Natural killer cell (primary cell): ENCODE measurements around the gene KCNH1. TPM values are rescaled to one million over a fixed set of nuclear protein-coding genes. Genes with fewer than 3 reads are reported as not detected.

Experiments
- ATAC-seq, 3 donors: fragments of 150-1000 bp in 2 of 3; fragments of 200-7000 bp in 1 of 3; cut with Tn5 transposase; 1 replicate in 1 of 3; 2 replicates in 2 of 3; pipeline ENCODE4 v1.10.0; 2021; ENCODE audit warnings: mild to moderate bottlenecking in 2 of 3, moderate library complexity in 2 of 3
- DNase-seq, 2 donors: peaks; one replicate each; pipeline versions ENCODE4 v3.0.0 to v3.0.0-alpha.2; 2013 to 2021; ENCODE audit warnings: mixed read lengths in 1 of 2
- H3K27ac ChIP-seq: one replicate; pipeline ENCODE4 v1.5.1; 2013; ENCODE audit warnings: mild to moderate bottlenecking, low read length
- H3K27me3 ChIP-seq: one replicate; pipeline ENCODE4 v1.6.1; 2013; ENCODE audit warnings: low read length; ENCODE audit not compliant: control insufficient read depth, insufficient read depth
- H3K36me3 ChIP-seq: one replicate; pipeline ENCODE4 v1.6.1; 2013; ENCODE audit warnings: low read length; ENCODE audit not compliant: control insufficient read depth, insufficient read depth
- H3K4me1 ChIP-seq: one replicate; pipeline ENCODE4 v1.6.1; 2013; ENCODE audit warnings: low read length; ENCODE audit not compliant: control insufficient read depth, insufficient read depth
- H3K4me3 ChIP-seq: one replicate; pipeline ENCODE4 v1.5.1; 2013; ENCODE audit warnings: low read length
- H3K9me3 ChIP-seq: one replicate; pipeline ENCODE4 v1.6.1; 2013; ENCODE audit warnings: low read length; ENCODE audit not compliant: control insufficient read depth, insufficient read depth
- H3K27ac Mint-ChIP-seq, 2 donors: one replicate each; pipeline ENCODE4 v1.8.0; 2022; ENCODE audit warnings: mild to moderate bottlenecking in 2 of 2, mixed read lengths in 2 of 2, moderate library complexity in 1 of 2
- H3K27me3 Mint-ChIP-seq, 2 donors: one replicate each; pipeline ENCODE4 v1.8.0; 2022; ENCODE audit warnings: low read depth in 2 of 2, mixed read lengths in 2 of 2
- H3K36me3 Mint-ChIP-seq: one replicate; pipeline ENCODE4 v1.8.0; 2022; ENCODE audit warnings: mixed read lengths
- H3K4me1 Mint-ChIP-seq, 2 donors: one replicate each; pipeline ENCODE4 v1.8.0; 2022; ENCODE audit warnings: mixed read lengths in 2 of 2
- H3K4me3 Mint-ChIP-seq: one replicate; pipeline ENCODE4 v1.8.0; 2022; ENCODE audit warnings: mild to moderate bottlenecking, moderate library complexity, mixed read lengths
- H3K9me3 Mint-ChIP-seq, 2 donors: one replicate each; pipeline ENCODE4 v1.8.0; 2022; ENCODE audit warnings: mixed read lengths in 2 of 2
- CTCF ChIP-seq: fragments of 200-600 bp; IDR thresholded peaks from one replicate; pipeline ENCODE4 v1.8.0; 2022; ENCODE audit warnings: antibody characterized with exemption
- WGBS: methylation state at CpG from one replicate; pipeline ENCODE4 v1.1.7; 2013; ENCODE audit warnings: missing lambda C conversion rate; ENCODE audit not compliant: insufficient coverage; 5-methylcytosine and 5-hydroxymethylcytosine counted together
- intact Hi-C: fragments of 100-400 bp; cut with micrococcal nuclease; formaldehyde crosslinking; loops from one replicate; pipeline ENCODE4 v1.14.2; 2022
- total RNA-seq, 4 donors: library from RNA; stranded (reverse); fragments of 120-200 nt in 1 of 4; gene quantifications; one replicate each; pipeline versions ENCODE4 v1.2.3 to v1.2.4, GENCODE V29; 2013 to 2022

The KCNH1 gene
- total RNA-seq, 3 donors from 2014 or later (not counting 1 experiment from before 2014, with no cell fraction given): not detected

- H3K4me1 Mint-ChIP-seq: no peaks in the 10 kb centered on the region
- H3K27ac ChIP-seq: no peak overlapping the region
These were observed 319.4 kb downstream of the KCNH1 start for GRCh38 chr1:210814382-210815123.

GRCh38 chr1:210801501-210801900, 332.4 kb downstream of the KCNH1 start:
- 94% methylated on average over 4 of the region's 4 CpGs for WGBS
- no peaks in the 10 kb centered on the region for H3K36me3 Mint-ChIP-seq
- H3K4me3 ChIP-seq: no peak overlapping the region

More at GRCh38 chr1:210814382-210815123, 319.4 kb downstream of the KCNH1 start:
- intact Hi-C loops: no loop called here
- no peak for ATAC-seq
- H3K4me3 Mint-ChIP-seq: no peak overlapping the region
- Histone ChIP-seq H3K27me3 (no peaks in the 10 kb centered on the region), H3K36me3 (no peaks in the 10 kb centered on the region), H3K4me3 (no peak overlapping the region), H3K9me3 (no peaks in the 10 kb centered on the region), H3K4me1 (no peaks in the 10 kb centered on the region)
- peaks cover 0 to 8% of the 10 kb centered on the region in 2 donors for H3K27me3 Mint-ChIP-seq
- H3K27ac Mint-ChIP-seq: no peak overlapping the region
- no peak for TF ChIP-seq CTCF
- H3K36me3 Mint-ChIP-seq: no peaks in the 10 kb centered on the region
- peaks cover 0 to 3% of the 10 kb centered on the region in 2 donors for H3K9me3 Mint-ChIP-seq
- DNase-seq: no peak

GRCh38 chr1:210800756-210801155, 333.2 kb downstream of the KCNH1 start:
- no peak overlapping the region for H3K4me3 Mint-ChIP-seq
- Histone ChIP-seq H3K9me3 (no peaks in the 10 kb centered on the region), H3K27ac (no peak overlapping the region), H3K36me3 (no peaks in the 10 kb centered on the region), H3K4me3 (no peak overlapping the region), H3K4me1 (no peaks in the 10 kb centered on the region), H3K27me3 (no peaks in the 10 kb centered on the region)
- no peak for ATAC-seq
- no peaks in the 10 kb centered on the region for H3K36me3 Mint-ChIP-seq
- TF ChIP-seq CTCF: no peak
- no peaks in the 10 kb centered on the region for H3K4me1 Mint-ChIP-seq
- DNase-seq: no peak
- peaks cover 0 to 5% of the 10 kb centered on the region in 2 donors for H3K9me3 Mint-ChIP-seq
- WGBS: 66% methylated on average over 3 of the region's 3 CpGs
- peaks cover 4 to 12% of the 10 kb centered on the region in 2 donors for H3K27me3 Mint-ChIP-seq
- intact Hi-C loops: no loop called here
- no peak overlapping the region for H3K27ac Mint-ChIP-seq

More at GRCh38 chr1:210801501-210801900, 332.4 kb downstream of the KCNH1 start:
- Histone ChIP-seq H3K27me3 (no peaks in the 10 kb centered on the region), H3K36me3 (no peaks in the 10 kb centered on the region), H3K4me1 (no peaks in the 10 kb centered on the region), H3K9me3 (no peaks in the 10 kb centered on the region), H3K27ac (no peak overlapping the region)
- Mint-ChIP-seq H3K27ac (no peak overlapping the region), H3K4me1 (no peaks in the 10 kb centered on the region), H3K27me3 (peaks cover 8 to 11% of the 10 kb centered on the region in 2 donors), H3K9me3 (peaks cover 0 to 4% of the 10 kb centered on the region in 2 donors), H3K4me3 (no peak overlapping the region)
- no peak for ATAC-seq
- DNase-seq: no peak
- no peak for TF ChIP-seq CTCF
- intact Hi-C loops: no loop called here

GRCh38 chr1:210800301-210800700, 333.6 kb downstream of the KCNH1 start:
- H3K9me3 Mint-ChIP-seq: peaks cover 0 to 5% of the 10 kb centered on the region in 2 donors
- no peaks in the 10 kb centered on the region for H3K9me3 ChIP-seq
- no peak overlapping the region for H3K4me3 Mint-ChIP-seq
- no peak overlapping the region for H3K27ac Mint-ChIP-seq
- peaks cover 0 to 14% of the 10 kb centered on the region in 2 donors for H3K27me3 Mint-ChIP-seq
- H3K4me1 ChIP-seq: no peaks in the 10 kb centered on the region
- H3K27ac ChIP-seq: no peak overlapping the region
- H3K27me3 ChIP-seq: no peaks in the 10 kb centered on the region
- H3K4me3 ChIP-seq: no peak overlapping the region
- ATAC-seq (no peak), DNase-seq (no peak)
- TF ChIP-seq CTCF: no peak
- H3K4me1 Mint-ChIP-seq: no peaks in the 10 kb centered on the region
- intact Hi-C loops: no loop called here
- no peaks in the 10 kb centered on the region for H3K36me3 ChIP-seq
- H3K36me3 Mint-ChIP-seq: no peaks in the 10 kb centered on the region
- 95% methylated on average over 3 of the region's 4 CpGs for WGBS
